ENCODE data around the gene ZNF638. TPM values are rescaled to one million over a fixed set of nuclear protein-coding genes. Genes with fewer than 3 reads are reported as not detected.
"Not testable (repeated sequence)": the region's sequence is repeated elsewhere in the genome, so short reads cannot be mapped to it uniquely, and the experiment has no call there.

ZNF638 gene
- total RNA-seq, 1 donor, result 83.7 TPM

DNA sequence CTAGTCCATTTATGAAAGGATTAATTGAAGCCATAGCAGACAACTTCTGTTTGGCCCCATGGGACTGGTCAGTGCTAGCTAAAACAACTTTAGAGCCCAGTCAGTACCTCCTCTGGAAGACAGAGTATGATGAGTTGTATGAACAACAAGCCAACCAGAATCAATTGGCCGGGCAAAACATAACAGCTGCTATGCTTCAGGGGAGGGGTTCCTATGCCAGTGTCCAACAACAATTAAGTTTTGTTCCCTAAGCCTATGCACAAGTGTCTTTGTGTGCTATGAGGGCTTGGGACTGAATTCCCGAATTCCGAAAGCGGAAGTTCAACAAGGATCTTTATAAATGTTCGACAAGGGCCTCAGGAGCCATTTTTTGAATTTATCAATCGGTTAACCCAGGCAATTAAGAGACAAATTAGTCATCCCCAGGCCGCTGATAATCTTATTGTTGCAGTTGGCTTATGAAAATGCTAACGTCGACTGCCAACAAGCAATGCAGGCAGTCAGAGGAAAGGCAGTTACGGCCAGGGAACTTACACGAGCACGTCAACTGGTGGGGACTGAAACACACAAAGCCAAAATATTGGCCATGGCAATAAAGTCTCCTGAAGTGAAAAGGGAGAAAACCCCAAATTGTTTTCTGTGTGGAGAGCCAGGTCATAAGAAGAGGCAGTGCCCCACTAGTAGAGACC is 57.9 kb downstream of the ZNF638 start:
- no peak for DNase-seq (ENCODE audit: low read depth in 2 of 3, low spot score in 2 of 3)

DNA sequence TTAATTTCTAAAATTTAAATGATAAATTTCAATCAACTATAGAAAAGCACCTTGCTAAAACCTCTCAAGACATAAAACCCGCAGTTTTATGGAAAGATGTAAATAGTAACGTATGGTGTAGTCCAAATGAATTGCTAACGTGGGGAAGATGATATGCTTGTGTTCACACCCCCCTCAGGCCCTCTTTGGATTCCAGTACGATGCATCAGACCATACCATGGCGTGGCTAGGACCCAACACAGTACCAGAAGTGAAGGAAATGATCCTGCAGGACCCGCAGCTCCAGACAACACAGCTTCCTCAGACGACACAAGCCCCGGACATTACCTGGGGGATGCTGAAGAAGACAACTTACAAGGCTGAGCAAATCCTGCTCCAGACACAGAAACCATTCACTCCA is 61.6 kb downstream of the ZNF638 start:
- no peak for DNase-seq (ENCODE audit: low read depth in 2 of 3, low spot score in 2 of 3)

DNA sequence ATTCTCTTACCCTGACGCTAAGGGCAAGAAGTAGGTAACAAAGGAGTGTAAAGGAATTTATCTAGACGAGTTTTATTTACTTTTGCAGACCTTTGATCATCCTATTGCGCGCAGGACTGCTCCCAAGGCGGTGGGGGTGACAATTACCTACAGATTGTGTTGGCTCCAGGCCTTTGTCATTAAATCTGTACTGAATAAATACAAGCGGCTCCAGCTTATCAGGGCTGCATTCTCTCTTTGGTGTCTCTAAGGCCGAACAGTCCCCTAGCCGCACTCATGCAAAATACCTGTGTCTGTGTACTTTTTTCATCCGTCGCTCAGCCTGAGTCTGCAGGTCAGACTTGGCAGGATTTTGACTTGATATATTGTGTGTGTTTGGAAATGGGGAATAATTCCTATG is 63.9 kb downstream of the ZNF638 start:
- no peak for DNase-seq (ENCODE audit: low read depth in 2 of 3, low spot score in 2 of 3)

DNA sequence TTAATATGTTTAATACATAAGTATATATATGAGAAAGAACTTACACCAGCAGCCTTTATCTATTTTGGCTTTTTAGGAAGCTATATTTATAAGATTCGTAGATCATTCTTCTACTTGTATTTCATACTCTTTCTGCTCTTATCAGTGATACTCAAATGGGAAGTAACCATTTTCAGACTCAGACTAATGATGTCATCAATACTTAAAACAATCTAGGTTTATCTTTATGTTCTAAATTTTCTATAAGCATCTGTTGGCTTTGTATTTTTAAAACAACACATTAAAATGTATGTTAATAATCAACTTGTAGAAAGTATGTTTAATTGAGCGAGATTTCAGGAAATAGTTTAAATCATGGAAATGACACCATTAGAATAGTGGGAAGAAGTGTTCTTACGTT is 70.8 kb downstream of the ZNF638 start:
- DNase-seq (ENCODE audit: low read depth in 2 of 3, low spot score in 2 of 3), result no peak

DNA sequence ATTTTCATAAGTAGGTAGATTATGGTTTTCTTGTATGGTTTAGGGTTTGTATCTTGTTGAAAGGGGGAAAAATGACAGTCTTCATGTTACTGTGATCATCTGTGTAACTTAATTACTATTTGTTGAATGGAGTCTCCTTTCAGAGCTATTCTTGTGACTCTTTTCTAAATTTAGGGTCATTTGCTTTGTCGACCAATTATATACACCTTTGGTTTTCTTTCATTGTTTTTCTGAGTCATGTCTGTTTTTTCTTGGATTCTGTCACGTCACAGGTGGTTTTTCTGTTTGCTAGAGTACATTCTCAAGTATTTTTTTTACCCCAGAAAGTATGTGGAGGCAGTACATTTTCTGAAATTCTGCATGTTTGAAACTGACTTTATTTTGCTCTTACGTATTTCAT is 78.0 kb downstream of the ZNF638 start:
- DNase-seq (ENCODE audit: low read depth in 2 of 3, low spot score in 2 of 3), result no peak

DNA sequence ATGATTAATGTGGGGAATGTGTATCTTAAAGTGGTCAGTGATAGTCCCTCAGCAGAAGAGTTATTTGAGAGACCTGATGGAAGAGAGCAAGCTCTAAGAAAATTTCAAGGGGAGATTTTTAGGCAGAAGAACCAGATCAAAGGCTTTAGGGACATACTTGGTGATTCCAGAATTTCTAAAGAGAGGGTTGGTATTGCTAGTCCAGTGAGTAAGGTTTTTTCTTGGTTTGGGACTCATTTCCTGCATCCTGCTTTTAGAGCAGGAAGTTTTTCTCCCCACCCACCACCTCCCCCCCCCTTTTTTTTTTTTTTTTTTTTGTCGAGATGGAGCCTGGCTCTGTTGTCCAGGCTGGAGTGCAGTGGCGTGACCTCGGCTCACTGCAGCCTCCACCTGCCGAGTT is 79.1 kb downstream of the ZNF638 start:
- DNase-seq (ENCODE audit: low read depth in 2 of 3, low spot score in 2 of 3), result no peak

DNA sequence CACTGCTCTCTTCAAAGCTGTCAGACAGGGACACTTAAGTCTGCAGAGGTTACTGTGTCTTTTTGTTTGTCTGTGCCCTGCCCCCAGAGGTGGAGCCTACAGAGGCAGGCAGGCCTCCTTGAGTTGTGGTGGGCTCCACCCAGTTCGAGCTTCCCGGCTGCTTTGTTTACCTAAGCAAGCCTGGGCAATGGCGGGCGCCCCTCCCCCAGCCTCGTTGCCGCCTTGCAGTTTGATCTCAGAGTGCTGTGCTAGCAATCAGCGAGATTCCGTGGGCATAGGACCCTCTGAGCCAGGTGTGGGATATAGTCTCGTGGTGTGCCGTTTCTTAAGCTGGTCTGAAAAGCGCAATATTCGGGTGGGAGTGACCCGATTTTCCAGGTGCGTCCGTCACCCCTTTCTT is 85.3 kb downstream of the ZNF638 start:
- DNase-seq (ENCODE audit: low read depth in 2 of 3, low spot score in 2 of 3), result not testable (repeated sequence)

DNA sequence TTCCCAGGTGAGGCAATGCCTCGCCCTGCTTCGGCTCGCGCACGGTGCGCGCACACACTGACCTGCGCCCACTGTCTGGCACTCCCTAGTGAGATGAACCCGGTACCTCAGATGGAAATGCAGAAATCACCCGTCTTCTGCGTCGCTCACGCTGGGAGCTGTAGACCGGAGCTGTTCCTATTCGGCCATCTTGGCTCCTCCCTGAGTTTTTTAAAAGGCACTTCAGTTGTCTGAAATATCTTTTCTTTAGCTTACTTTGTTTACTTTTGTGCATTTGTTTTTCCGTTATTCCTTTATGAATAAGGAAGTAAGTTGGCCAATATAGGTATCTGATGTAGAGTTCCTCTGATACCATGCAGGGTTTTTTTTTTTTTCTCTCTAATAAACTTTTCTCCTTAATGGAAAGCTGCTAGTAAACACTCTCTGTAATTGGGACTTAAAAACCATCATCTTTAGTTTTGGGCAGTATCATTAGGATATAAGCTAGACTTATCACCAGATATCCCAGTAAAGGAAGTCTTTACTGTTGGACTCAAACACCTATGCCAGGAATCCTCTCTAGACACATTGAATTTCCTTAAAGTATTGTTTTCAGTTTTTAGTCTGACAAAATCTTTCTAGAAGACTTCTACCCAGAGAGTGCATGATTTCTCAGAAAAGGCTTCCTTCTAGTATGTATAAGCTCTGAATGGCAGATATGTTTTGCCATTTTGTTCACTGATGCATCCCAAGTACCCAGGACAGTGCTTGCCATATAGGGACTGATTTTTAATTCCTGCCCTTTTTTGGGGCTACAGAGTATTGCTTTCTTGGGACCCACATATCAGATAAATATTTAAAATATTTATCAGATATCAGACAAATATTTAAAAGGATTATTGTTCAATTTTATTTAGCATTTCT is 86.0 kb downstream of the ZNF638 start:
- peak in 2 of 3 donors; percentile 35 to 40 for DNase-seq (ENCODE audit: low read depth in 2 of 3, low spot score in 2 of 3)

DNA sequence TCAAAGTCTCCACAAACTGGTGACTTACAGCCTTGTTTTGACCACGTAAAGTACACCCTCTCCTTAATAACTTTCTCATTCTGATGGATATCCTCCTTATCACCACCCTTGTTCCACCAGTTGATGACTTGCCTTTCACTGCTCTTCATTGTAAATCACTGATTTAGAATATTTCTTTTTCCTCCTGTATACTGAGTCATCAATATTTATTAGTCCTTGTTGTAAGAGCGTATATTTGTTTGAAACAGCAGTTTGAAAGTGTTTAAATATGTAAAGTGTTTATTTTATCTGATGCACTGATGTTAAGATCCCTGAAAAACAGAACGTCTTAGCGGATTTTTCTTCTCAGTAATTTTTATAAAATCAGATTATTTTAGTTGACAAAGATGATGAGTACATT is 87.6 kb downstream of the ZNF638 start:
- DNase-seq (ENCODE audit: low read depth in 2 of 3, low spot score in 2 of 3), result no peak

DNA sequence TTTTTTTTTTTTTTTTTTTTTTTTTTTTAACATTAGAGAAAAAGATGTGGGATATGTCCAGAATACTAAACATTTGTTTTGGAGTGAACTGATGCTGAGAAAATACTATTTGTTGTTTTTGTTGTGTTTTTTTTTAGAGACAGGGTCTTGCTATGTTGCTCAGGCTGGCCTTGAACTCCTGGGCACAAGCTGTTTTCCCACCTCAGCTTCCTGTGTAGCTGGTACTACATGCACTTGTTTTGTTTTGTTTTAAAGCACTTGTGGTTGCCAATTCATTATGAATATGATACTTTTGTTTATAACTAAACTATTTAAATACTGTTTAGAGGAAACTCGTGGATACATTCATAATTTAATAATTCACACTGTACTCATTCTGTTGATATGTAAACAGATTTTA is 88.4 kb downstream of the ZNF638 start:
- DNase-seq (ENCODE audit: low read depth in 2 of 3, low spot score in 2 of 3), result no peak

DNA sequence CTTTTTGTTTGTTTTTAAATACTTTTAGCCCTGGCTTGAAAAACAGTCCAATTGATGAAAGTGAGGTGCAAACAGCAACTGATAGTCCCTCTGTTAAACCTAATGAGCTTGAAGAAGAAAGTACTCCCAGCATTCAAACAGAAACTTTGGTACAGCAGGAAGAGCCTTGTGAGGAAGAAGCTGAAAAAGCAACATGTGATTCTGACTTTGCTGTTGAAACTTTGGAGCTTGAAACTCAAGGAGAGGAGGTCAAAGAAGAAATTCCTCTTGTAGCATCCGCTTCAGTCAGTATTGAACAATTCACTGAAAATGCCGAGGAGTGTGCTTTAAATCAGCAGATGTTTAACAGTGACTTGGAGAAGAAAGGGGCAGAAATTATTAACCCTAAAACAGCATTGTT is 91.2 kb downstream of the ZNF638 start:
- no peak for DNase-seq (ENCODE audit: low read depth in 2 of 3, low spot score in 2 of 3)

DNA sequence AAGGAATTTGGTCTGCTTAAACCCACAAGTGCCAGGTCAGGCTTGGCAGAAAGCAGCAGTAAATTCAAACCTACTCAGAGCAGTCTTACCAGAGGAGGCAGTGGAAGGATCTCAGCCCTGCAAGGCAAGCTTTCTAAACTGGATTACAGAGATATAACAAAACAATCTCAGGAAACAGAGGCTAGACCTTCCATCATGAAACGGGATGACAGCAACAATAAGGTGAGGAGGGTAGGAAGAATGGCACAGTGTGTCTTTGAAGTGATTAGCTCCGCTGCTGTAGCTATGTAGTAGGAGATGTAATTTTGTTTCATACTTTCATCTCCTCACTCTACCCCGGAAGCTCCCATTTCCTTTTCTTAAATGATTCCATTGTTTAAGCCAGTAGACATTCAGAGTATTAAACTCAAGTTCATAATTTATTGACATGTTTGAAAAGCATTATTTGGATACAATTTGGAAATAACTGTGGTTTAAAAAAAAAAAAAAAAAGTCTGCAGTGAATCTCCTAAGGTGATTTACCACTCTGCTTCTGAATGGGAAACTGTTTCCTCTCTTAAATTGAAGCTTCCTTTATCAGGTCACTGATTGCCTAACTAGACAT is 92.3 kb downstream of the ZNF638 start:
- no peak for DNase-seq (ENCODE audit: low read depth in 2 of 3, low spot score in 2 of 3)

DNA sequence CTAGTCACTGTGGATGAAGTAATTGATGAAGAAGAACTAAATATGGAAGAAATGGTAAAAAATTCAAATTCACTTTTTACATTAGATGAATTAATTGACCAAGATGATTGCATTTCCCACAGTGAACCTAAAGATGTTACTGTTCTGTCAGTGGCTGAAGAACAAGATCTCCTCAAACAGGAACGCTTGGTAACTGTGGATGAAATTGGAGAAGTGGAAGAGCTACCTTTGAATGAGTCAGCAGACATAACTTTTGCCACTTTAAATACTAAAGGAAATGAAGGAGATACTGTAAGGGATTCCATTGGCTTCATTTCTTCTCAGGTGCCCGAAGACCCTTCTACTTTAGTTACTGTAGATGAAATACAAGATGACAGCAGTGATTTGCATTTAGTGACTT is 95.1 kb downstream of the ZNF638 start:
- DNase-seq (ENCODE audit: low read depth in 2 of 3, low spot score in 2 of 3), result no peak

DNA sequence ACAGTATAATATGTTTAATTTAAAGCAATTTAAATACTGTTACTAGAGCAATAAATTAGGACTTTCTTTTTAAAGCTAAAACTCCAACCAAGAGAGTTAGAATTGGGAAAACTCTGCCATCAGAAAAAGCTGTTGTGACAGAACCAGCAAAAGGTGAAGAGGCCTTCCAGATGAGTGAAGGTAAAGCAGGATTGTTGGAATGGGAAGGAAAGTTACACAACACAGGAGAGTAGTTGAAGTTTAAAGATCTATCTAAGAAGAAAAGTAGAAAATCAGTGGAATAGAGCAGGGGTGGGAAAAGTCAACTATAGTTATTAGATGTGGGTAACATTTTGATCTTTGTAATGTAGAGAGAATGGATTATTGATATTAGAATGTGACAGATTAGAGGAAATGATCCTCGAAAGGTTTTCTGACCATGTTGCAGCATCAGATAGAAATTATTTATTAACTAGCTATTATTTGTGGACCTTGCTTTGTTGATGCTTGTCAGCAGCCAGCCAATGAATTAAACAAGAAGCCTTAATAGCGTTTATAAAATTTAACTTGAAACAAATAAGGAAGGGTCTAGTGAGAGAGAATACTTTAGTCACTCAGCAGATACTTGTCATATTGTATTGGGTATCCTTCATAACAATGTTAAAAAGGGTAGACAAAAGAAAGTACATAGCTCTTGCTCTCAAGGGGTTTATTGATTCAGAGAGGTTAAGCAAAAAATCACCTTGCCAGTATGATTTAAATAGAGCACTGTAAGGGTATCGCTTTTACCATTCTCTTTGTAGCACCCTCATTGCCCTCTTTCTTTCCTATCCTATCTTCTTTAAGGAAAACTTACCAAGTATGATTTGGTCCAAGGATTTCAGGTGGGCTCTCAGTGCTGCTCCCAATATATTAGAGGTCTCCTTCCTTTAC is 97.1 kb downstream of the ZNF638 start:
- DNase-seq (ENCODE audit: low read depth in 2 of 3, low spot score in 2 of 3), result no peak

DNA sequence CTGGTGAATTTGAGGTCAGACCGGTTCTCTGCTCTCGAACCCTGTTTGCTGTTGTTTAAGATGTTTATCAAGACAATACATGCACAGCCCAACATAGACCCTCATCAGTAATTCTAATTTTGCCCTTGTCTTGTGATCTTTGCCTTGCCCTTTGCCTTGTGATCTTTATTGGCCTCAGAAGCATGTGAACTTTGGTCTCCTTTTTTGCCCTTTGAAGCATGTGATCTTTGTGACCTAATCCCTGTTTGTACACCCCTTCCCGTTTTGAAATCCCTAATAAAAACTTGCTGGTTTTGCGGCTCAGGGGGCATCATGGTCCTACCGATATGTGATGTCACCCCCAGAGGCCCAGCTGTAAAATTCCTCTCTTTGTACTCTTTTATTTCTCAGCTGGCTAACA is 113.6 kb downstream of the ZNF638 start:
- DNase-seq (ENCODE audit: low read depth in 2 of 3, low spot score in 2 of 3), result not testable (repeated sequence)

DNA sequence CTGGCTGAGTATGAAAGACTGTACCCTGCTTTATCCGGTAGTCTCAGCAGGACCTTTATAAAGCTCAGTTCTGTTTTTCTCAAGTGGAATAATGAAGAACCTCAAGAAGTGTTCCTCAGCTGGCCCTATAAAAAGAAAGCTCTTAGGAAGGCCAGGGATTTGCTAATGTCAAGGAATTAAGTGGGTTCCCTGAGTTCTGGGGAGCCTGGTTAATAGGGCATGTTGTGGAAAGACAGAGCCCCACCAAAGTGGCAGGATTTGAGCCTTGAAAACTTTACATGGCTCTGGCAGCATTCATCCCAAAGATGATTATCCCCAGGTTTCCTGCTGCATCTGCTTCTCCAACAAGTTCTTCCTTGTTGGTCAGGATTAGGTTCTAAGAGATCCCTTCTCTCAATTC is 114.9 kb downstream of the ZNF638 start:
- no peak for DNase-seq (ENCODE audit: low read depth in 2 of 3, low spot score in 2 of 3)

DNA sequence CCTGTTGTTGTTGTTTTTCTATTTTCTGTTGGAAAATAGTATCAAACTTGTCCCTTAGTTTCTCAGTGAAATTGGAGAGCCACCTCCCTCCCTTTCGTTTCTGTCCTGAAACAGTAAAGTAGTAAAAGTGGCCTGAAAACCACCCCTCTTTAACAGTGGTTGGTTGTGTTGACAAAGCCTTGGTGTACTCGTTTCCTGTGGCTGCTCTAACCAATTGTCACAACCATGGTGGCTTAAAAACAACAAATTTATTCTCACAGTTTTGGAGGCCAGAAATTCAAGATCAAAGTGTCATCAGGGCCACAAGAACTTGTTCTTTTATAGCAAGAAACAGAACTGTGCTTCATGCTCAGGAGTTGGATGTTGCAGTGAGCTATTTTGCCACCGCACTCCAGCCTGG is 117.8 kb downstream of the ZNF638 start:
- DNase-seq (ENCODE audit: low read depth in 2 of 3, low spot score in 2 of 3), result no peak

DNA sequence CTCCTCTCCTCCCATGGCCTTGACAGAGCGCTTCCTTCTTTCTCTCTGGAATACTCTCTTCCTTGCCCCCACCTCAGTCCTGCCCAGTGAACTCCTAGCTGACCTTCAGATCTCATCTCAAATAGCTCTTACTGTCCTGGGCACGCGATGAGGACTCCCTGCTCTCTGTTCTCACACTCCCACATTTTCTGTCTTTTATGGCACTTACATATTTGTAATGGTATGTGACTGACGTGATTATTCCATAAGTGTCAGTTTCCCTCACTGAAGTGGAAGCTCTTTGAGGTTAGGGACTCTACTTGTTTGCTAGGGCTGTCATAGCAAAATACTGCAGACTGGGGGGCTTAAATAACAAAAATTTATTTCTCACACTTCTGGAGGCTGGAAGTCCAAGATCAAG is 120.1 kb downstream of the ZNF638 start:
- no peak for DNase-seq (ENCODE audit: low read depth in 2 of 3, low spot score in 2 of 3)

DNA sequence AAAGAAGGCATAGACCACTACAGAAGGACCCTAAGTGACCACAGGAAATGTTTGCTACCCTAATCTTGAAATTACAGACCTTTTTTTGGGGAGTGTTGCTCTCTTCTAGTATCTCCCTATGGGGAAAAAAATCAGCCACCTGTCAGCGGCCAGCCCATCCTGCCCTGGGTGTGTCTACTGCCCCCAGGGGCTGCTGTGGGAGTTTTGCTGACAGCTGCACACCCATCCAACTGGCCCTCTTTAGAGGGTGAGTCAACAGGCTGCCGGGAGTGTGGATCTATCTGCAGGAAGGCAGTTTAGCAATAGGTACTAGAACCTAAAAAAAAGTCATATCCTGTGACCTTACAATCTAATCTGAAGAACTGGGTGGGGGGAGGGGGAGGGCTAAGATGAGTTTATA is 121.0 kb downstream of the ZNF638 start:
- peak in 2 of 3 donors; percentile 59 to 64 for DNase-seq (ENCODE audit: low read depth in 2 of 3, low spot score in 2 of 3)

DNA sequence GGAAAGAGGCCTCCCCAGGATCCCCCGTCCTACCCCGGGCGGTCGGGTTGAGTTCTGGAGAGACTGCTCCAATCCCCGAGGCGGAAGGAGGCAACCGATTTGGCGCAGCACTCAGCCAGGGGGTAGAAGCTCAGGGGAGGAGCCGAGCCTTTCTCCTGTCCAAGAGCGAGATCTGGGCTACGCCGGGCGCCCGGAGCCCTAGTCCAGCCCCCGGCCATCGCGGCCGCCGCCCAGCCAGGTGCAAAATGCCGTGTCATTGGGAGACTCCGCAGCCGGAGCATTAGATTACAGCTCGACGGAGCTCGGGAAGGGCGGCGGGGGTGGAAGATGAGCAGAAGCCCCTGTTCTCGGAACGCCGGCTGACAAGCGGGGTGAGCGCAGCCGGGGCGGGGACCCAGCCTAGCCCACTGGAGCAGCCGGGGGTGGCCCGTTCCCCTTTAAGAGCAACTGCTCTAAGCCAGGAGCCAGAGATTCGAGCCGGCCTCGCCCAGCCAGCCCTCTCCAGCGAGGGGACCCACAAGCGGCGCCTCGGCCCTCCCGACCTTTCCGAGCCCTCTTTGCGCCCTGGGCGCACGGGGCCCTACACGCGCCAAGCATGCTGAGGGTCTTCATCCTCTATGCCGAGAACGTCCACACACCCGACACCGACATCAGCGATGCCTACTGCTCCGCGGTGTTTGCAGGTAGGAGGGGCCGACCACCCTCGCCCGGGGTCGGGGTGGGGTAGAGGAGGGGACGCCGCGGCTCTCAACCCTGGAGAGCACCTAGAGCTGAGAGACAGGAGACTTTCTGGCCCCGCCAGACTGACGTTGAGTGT is 122.0 kb downstream of the ZNF638 start, which contains the start of gene DYSF:
TSS of gene DYSF (plus strand) at position 158 of the 817 bp plus-strand sequence.
- DNase-seq (ENCODE audit: low read depth in 2 of 3, low spot score in 2 of 3), result no peak
